H1 (cell line): ENCODE results near the gene PHF13. TPM values are rescaled to one million over a fixed set of nuclear protein-coding genes. Genes with fewer than 3 reads are reported as not detected.

Experiments
- CTCF ChIA-PET: fragments of 300-600 bp; sonication (Branson Sonifier 250); formaldehyde crosslinking; loops from one replicate; lab custom pipeline; 2021; ENCODE audit not compliant: partially characterized antibody; lab: Charles Lee
- POLR2A ChIA-PET: fragments of 300-600 bp; sonication (Branson Sonifier 250); formaldehyde crosslinking; loops from one replicate; lab custom pipeline; 2021; ENCODE audit warnings: inconsistent platforms; ENCODE audit not compliant: partially characterized antibody; lab: Charles Lee
- DNase-seq, 2 experiments: peaks; one replicate each; pipeline versions ENCODE4 v3.0.0 to v3.0.0-alpha.2; 2010 to 2022; ENCODE audit warnings: low spot score in 2 of 2, low read depth in 1 of 2, mixed read lengths in 1 of 2
- FAIRE-seq: peaks from 2 replicates; lab custom pipeline; 2011; peaks lifted over from hg19 to GRCh38; lab: Jason Lieb, UNC
- H2AFZ ChIP-seq: 2 replicates; pipeline ENCODE4 v1.8.1; 2012; ENCODE audit warnings: low read length, inconsistent platforms
- H2AK5ac ChIP-seq: 2 replicates; pipeline ENCODE4 v1.6.1; 2013; ENCODE audit warnings: low read depth, low read length
- H2BK120ac ChIP-seq: replicated peaks from 2 replicates; pipeline ENCODE3; 2013; ENCODE audit warnings: low read depth, low read length, inconsistent platforms
- H2BK12ac ChIP-seq: 2 replicates; pipeline ENCODE4 v1.6.1; 2013; ENCODE audit warnings: low read depth, low read length
- H2BK15ac ChIP-seq: 2 replicates; pipeline ENCODE4 v1.6.1; 2013; ENCODE audit warnings: low read length
- H2BK20ac ChIP-seq: 2 replicates; pipeline ENCODE4 v1.6.1; 2013; ENCODE audit warnings: low read length
- H2BK5ac ChIP-seq: 2 replicates; pipeline ENCODE4 v1.6.1; 2013; ENCODE audit warnings: low read depth, low read length
- H3K14ac ChIP-seq: 2 replicates; pipeline ENCODE4 v1.6.1; 2013; ENCODE audit warnings: inconsistent platforms; ENCODE audit not compliant: insufficient read length
- H3K18ac ChIP-seq: 2 replicates; pipeline ENCODE4 v1.6.1; 2013; ENCODE audit warnings: low read length; ENCODE audit errors: extremely low read depth
- H3K23ac ChIP-seq: 2 replicates; pipeline ENCODE4 v1.6.1; 2013; ENCODE audit warnings: inconsistent platforms; ENCODE audit not compliant: insufficient read length
- H3K23me2 ChIP-seq: 2 replicates; pipeline ENCODE4 v1.6.1; 2013; ENCODE audit warnings: low read depth, low read length
- H3K27ac ChIP-seq: 2 replicates; pipeline ENCODE4 v1.6.1; 2011; ENCODE audit warnings: low read depth, low read length, inconsistent platforms
- H3K27me3 ChIP-seq, 4 experiments: replicated peaks in 1 of 4; 1 replicate in 1 of 4; 2 replicates in 3 of 4; pipeline versions ENCODE4 v1.6.1 to v1.8.1; 2011 to 2013; ENCODE audit warnings: low read length in 3 of 4, mild to moderate bottlenecking in 3 of 4, inconsistent platforms in 2 of 4, mixed read lengths in 2 of 4, moderate library complexity in 1 of 4; ENCODE audit not compliant: control insufficient read depth in 3 of 4, insufficient read depth in 3 of 4; ENCODE audit errors: extremely low read depth in 1 of 4
- H3K36me3 ChIP-seq, 4 experiments: 2 replicates each; pipeline versions ENCODE4 v1.6.1 to v1.8.1; 2011 to 2013; ENCODE audit warnings: mild to moderate bottlenecking in 4 of 4, low read length in 3 of 4, moderate library complexity in 2 of 4, control low read depth in 1 of 4, inconsistent platforms in 1 of 4; ENCODE audit not compliant: insufficient read depth in 4 of 4, control insufficient read depth in 2 of 4
- H3K4ac ChIP-seq: replicated peaks from 2 replicates; pipeline ENCODE3; 2013; ENCODE audit warnings: low read length, low read depth, mixed read lengths, inconsistent platforms; ENCODE audit not compliant: insufficient read length
- H3K4me1 ChIP-seq, 4 experiments: replicated peaks in 1 of 4; 1 replicate in 1 of 4; 2 replicates in 3 of 4; pipeline versions ENCODE4 v1.6.1 to v1.8.1; 2011 to 2013; ENCODE audit warnings: low read length in 3 of 4, inconsistent platforms in 2 of 4, mixed read lengths in 1 of 4; ENCODE audit not compliant: insufficient read depth in 4 of 4, control insufficient read depth in 3 of 4
- H3K4me2 ChIP-seq, 2 experiments: 2 replicates each; pipeline versions ENCODE4 v1.6.1 to v1.8.1; 2011 to 2013; ENCODE audit warnings: low read depth in 2 of 2, low read length in 2 of 2, control low read depth in 1 of 2, inconsistent platforms in 1 of 2, mild to moderate bottlenecking in 1 of 2; ENCODE audit not compliant: insufficient read depth in 1 of 2
- H3K4me3 ChIP-seq, 4 experiments: fragments of 200-600, 300-600 bp in 1 of 4; sonication (generic), shearing (Covaris generic), sonication (Bioruptor Twin) in 1 of 4; 2 replicates each; pipeline versions ENCODE4 v1.5.1 to v1.8.1; 2011 to 2016; ENCODE audit warnings: low read length in 4 of 4, low read depth in 3 of 4, control low read depth in 2 of 4, inconsistent platforms in 2 of 4, mild to moderate bottlenecking in 2 of 4, mixed read lengths in 1 of 4, moderate library complexity in 1 of 4; ENCODE audit not compliant: insufficient read depth in 2 of 4; ENCODE audit errors: extremely low read depth in 1 of 4
- H3K56ac ChIP-seq: replicated peaks from 2 replicates; pipeline ENCODE3; 2013; ENCODE audit warnings: low read depth, mild to moderate bottlenecking, mixed read lengths, low read length, inconsistent platforms; ENCODE audit not compliant: insufficient read length
- H3K79me1 ChIP-seq: 2 replicates; pipeline ENCODE4 v1.6.1; 2013; ENCODE audit warnings: low read depth, low read length, control low read depth
- H3K79me2 ChIP-seq, 2 experiments: 2 replicates each; pipeline versions ENCODE4 v1.6.1 to v1.8.1; 2012 to 2013; ENCODE audit warnings: low read length in 2 of 2, mild to moderate bottlenecking in 2 of 2, inconsistent platforms in 1 of 2; ENCODE audit not compliant: insufficient read depth in 2 of 2, control insufficient read depth in 1 of 2
- H3K9ac ChIP-seq, 4 experiments: replicated peaks in 1 of 4; 1 replicate in 1 of 4; 2 replicates in 3 of 4; pipeline versions ENCODE4 v1.6.1 to v1.8.1; 2011 to 2013; ENCODE audit warnings: low read depth in 3 of 4, low read length in 3 of 4, control low read depth in 2 of 4, mild to moderate bottlenecking in 2 of 4, moderate library complexity in 2 of 4, inconsistent platforms in 1 of 4; ENCODE audit errors: extremely low read depth in 1 of 4
- H3K9me3 ChIP-seq, 2 experiments: 2 replicates each; pipeline versions ENCODE4 v1.6.1 to v1.8.1; 2012 to 2013; ENCODE audit warnings: mild to moderate bottlenecking in 2 of 2, moderate library complexity in 2 of 2, control low read depth in 1 of 2, inconsistent platforms in 1 of 2, low read depth in 1 of 2, low read length in 1 of 2, mixed read lengths in 1 of 2; ENCODE audit not compliant: insufficient read depth in 2 of 2
- H4K20me1 ChIP-seq, 2 experiments: replicated peaks in 1 of 2; 2 replicates each; pipeline versions ENCODE3 to v1.8.1; 2011 to 2013; ENCODE audit warnings: inconsistent platforms in 2 of 2, low read length in 2 of 2, mild to moderate bottlenecking in 1 of 2; ENCODE audit not compliant: insufficient read depth in 2 of 2, control insufficient read depth in 1 of 2
- H4K5ac ChIP-seq: 2 replicates; pipeline ENCODE4 v1.6.1; 2013; ENCODE audit warnings: low read length, low read depth, mixed read lengths, inconsistent platforms; ENCODE audit not compliant: insufficient read length
- H4K8ac ChIP-seq: 2 replicates; pipeline ENCODE4 v1.8.0; 2013; ENCODE audit warnings: mild to moderate bottlenecking, moderate library complexity, low read length, inconsistent platforms; ENCODE audit not compliant: insufficient read depth; ENCODE audit errors: extremely low read depth
- H4K91ac ChIP-seq: replicated peaks from 2 replicates; pipeline ENCODE3; 2013; ENCODE audit warnings: low read length, mixed read lengths, inconsistent platforms; ENCODE audit not compliant: insufficient read length
- BCL11A ChIP-seq, 2 experiments: IDR thresholded peaks; one replicate each; pipeline ENCODE4 v1.6.1; 2011; ENCODE audit warnings: low read depth in 2 of 2, low read length in 2 of 2, mild to moderate bottlenecking in 2 of 2
- CREB1 ChIP-seq: IDR thresholded peaks from 2 replicates; pipeline ENCODE4 v1.6.1; 2012; ENCODE audit warnings: inconsistent platforms
- CTCF ChIP-seq, 3 experiments: IDR thresholded peaks; 1 replicate in 2 of 3; 2 replicates in 1 of 3; pipeline versions ENCODE4 v1.5.1 to v1.6.1; 2011; ENCODE audit warnings: low read length in 3 of 3, mild to moderate bottlenecking in 3 of 3, inconsistent platforms in 2 of 3, low read depth in 1 of 3, moderate library complexity in 1 of 3; ENCODE audit not compliant: insufficient read depth in 1 of 3; ENCODE audit errors: control extremely low read depth in 1 of 3
- GTF2F1 ChIP-seq: IDR thresholded peaks from 2 replicates; pipeline ENCODE4 v1.6.1; 2012; ENCODE audit warnings: low read depth, low read length, improper control_type of control experiment, borderline replicate concordance
- KDM1A ChIP-seq: fragments of 200-600, 300-600 bp; sonication (generic); IDR thresholded peaks from 2 replicates; pipeline ENCODE4 v1.7.1; 2016; ENCODE audit warnings: mild to moderate bottlenecking, low read length, borderline replicate concordance
- KDM4A ChIP-seq: IDR thresholded peaks from one replicate; pipeline ENCODE4 v1.7.1; 2012; ENCODE audit warnings: low read depth, mild to moderate bottlenecking, moderate library complexity, low read length, inconsistent platforms; ENCODE audit not compliant: severe bottlenecking
- POLR2A ChIP-seq, 2 experiments: IDR thresholded peaks; 1 replicate in 1 of 2; 2 replicates in 1 of 2; pipeline ENCODE4 v1.6.1; 2011; ENCODE audit warnings: low read depth in 2 of 2, low read length in 2 of 2, mild to moderate bottlenecking in 2 of 2; ENCODE audit errors: control extremely low read depth in 1 of 2
- RFX5 ChIP-seq: IDR thresholded peaks from 2 replicates; pipeline ENCODE4 v1.6.1; 2011; ENCODE audit warnings: low read depth, low read length, improper control_type of control experiment, borderline replicate concordance
- SIN3A ChIP-seq, 2 experiments: IDR thresholded peaks in 1 of 2; conservative IDR thresholded peaks in 1 of 2; 2 replicates each; pipeline ENCODE4 v1.6.1; 2011 to 2012; ENCODE audit warnings: low read length in 2 of 2, improper control_type of control experiment in 1 of 2, low read depth in 1 of 2, mild to moderate bottlenecking in 1 of 2
- TBP ChIP-seq: IDR thresholded peaks from 2 replicates; pipeline ENCODE4 v1.6.1; 2011; ENCODE audit warnings: low read depth, low read length, improper control_type of control experiment
- WGBS, 2 experiments: shearing (Covaris generic) in 1 of 2; methylation state at CpG; one replicate each; pipeline versions ENCODE4 v1.1.6 to v1.1.7; 2013 to 2015; ENCODE audit warnings: low lambda C conversion rate in 2 of 2, mixed read lengths in 2 of 2, inconsistent platforms in 1 of 2, low coverage in 1 of 2, missing lambda C conversion rate in 1 of 2; ENCODE audit not compliant: insufficient replicate concordance in 2 of 2, insufficient coverage in 1 of 2, insufficient read length in 1 of 2; ENCODE audit errors: extremely low coverage in 1 of 2, missing lambda C conversion rate in 1 of 2; 5-methylcytosine and 5-hydroxymethylcytosine counted together
- polyA plus RNA-seq, 7 experiments: library from polyadenylated mRNA; depleted of rRNA in 3 of 7; stranded (reverse) in 5 of 7; unstranded in 2 of 7; fragments of >200 nt in 5 of 7; fragments of 200-250 nt in 2 of 7; gene quantifications; 1 replicate in 5 of 7; 2 replicates in 1 of 7; 4 replicates in 1 of 7; pipeline versions ENCODE4 v1.2.1 to v1.2.3, GENCODE V29; 2011 to 2013; ENCODE audit warnings: missing spikeins in 2 of 7, mixed read lengths in 2 of 7
- total RNA-seq: library from RNA; stranded (reverse); fragmentation: NEBNext Ultra II Directional; extraction: Animal tissue kit (Norgen Biotek cat#: 25700); gene quantifications from 2 replicates; pipeline ENCODE4 v1.2.1, GENCODE V29; 2021

The PHF13 gene
- total and polyA plus RNA-seq, 2 of the 8 experiments (the other 6 are each of a cell fraction or from before 2014, with no cell fraction given): 11.7 to 39.6 TPM

- H3K27ac ChIP-seq: no peak overlapping the region
- H3K4me1 ChIP-seq: peaks cover 0 to 17% (median 13%) of the 10 kb centered on the region in 4 experiments; a peak in 6 of 7 replicates
- no peak overlapping the region; a peak in 1 of 4 replicates for H3K4me2 ChIP-seq
- DNase-seq: no peak
- H3K27me3 ChIP-seq: no peaks in the 10 kb centered on the region; a peak in 2 of 7 replicates
- ChIA-PET CTCF (interaction anchor here (0.6 to 4.3 kb wide), 8 partner anchors 11 to 83 kb away, joined by 3 to 23 read pairs (median 5); partner anchors contain the start of genes NOL9 and TAS1R1), POLR2A (interaction anchor here (0.6 to 17.4 kb wide), 7 partner anchors 8 to 60 kb away, joined by 3 to 196 read pairs (median 4); partner anchors contain the start of gene KLHL21)
- no peak overlapping the region for H2AK5ac ChIP-seq
- H2BK20ac ChIP-seq: no peak overlapping the region
- H3K79me2 ChIP-seq: peaks cover 0 to 13% of the 10 kb centered on the region in 2 experiments; a peak in 1 of 4 replicates
- H3K23ac ChIP-seq: no peak overlapping the region
- H2BK5ac ChIP-seq: no peak overlapping the region
- no peak overlapping the region for H4K5ac ChIP-seq
- H4K20me1 ChIP-seq: peaks cover 0 to 21% of the 10 kb centered on the region in 2 experiments
- no peak overlapping the region for H3K9ac ChIP-seq
- FAIRE-seq: no peak
- no peak overlapping the region for H2BK120ac ChIP-seq
- no peak overlapping the region for H3K14ac ChIP-seq
- no peak overlapping the region for H2AFZ ChIP-seq
- no peaks in the 10 kb centered on the region for H3K9me3 ChIP-seq
- WGBS, 2 experiments: 95% methylated on average over 10 of the region's 10 CpGs; no CpG with 5 or more reads in 1 of the 2 experiments
- peaks cover 5% of the 10 kb centered on the region for H3K23me2 ChIP-seq
- no peak overlapping the region for H3K56ac ChIP-seq
- no peak overlapping the region for H2BK12ac ChIP-seq
- no peak overlapping the region for H3K4me3 ChIP-seq
- H4K91ac ChIP-seq: no peak overlapping the region
- H3K18ac ChIP-seq: no peak overlapping the region
- H2BK15ac ChIP-seq: no peak overlapping the region
- no peak overlapping the region for H4K8ac ChIP-seq
- H3K4ac ChIP-seq: no peak overlapping the region
- H3K79me1 ChIP-seq: peaks cover 8% of the 10 kb centered on the region
- H3K36me3 ChIP-seq: no peaks in the 10 kb centered on the region; a peak in 1 of 8 replicates
- no peak for TF ChIP-seq CTCF (IDR thresholded peaks at IDR 0.05; ENCODE audit: control extremely low read depth in 1 of 3, insufficient read depth in 1 of 3, low read depth in 1 of 3, low read length in 3 of 3)
- no peak for TF ChIP-seq BCL11A (IDR thresholded peaks at IDR 0.05; ENCODE audit: low read depth in 2 of 2, low read length in 2 of 2)
- TF ChIP-seq SIN3A (conservative IDR thresholded peaks at IDR 0.05 in 1 of 2, IDR thresholded peaks at IDR 0.05 in 1 of 2; ENCODE audit: low read depth in 1 of 2, low read length in 2 of 2): no peak
- no peak for TF ChIP-seq POLR2A (IDR thresholded peaks at IDR 0.05; ENCODE audit: control extremely low read depth in 1 of 2, low read depth in 2 of 2, low read length in 2 of 2)
- TF ChIP-seq TBP: no peak
- no peak for TF ChIP-seq RFX5
- TF ChIP-seq KDM1A: no peak
- no peak for TF ChIP-seq KDM4A
- no peak for TF ChIP-seq GTF2F1
- no peak for TF ChIP-seq CREB1
Observed at GRCh38 chr1:6581561-6582305, 31.8 kb upstream of the PHF13 start.
